ENCODE results near the gene CLN5.

Gene CLN5

GRCh38 chr13:77022341-77022740, 30.5 kb downstream of the CLN5 start:
- no peak for DNase-seq

DNA sequence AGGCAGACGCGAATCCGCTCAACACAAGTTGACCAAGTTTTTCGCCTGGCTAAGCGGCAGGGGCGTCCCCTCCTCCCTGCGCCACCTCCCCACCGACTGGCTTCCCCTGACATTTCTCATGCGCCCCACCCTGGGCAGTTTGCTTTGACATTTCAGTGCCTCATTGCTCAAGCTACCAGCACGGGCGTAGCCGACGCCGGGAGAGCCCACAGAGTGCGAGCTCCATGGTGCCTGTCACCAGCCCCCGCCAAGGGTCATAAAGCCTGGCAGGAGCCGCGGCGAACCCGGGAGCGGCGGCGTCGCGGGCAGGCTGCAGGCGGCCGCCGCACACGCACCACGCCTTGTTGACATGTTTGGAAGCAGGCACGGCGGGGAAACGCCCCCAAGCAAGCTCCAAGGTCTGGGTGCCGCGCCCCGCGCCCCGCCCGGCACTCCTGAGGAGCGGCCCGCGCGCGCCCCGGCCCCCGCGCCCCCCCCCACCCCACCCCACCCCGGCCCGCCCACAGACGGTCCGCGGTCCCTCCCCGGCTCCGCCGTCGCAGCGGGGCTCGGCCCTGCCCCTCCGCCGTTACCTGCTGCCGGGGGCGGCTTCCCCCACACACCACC, 34.5 kb downstream of the CLN5 start:
- DNase-seq = no peak

GRCh38 chr13:77026861-77027621, 35.2 kb downstream of the CLN5 start, which contains the start of gene FBXL3:
Gene FBXL3, minus strand, starts transcription at chr13:77027159. Its CDS starts 5,299 bp downstream, at chr13:77021860.
- DNase-seq = peak; percentile 65

DNA sequence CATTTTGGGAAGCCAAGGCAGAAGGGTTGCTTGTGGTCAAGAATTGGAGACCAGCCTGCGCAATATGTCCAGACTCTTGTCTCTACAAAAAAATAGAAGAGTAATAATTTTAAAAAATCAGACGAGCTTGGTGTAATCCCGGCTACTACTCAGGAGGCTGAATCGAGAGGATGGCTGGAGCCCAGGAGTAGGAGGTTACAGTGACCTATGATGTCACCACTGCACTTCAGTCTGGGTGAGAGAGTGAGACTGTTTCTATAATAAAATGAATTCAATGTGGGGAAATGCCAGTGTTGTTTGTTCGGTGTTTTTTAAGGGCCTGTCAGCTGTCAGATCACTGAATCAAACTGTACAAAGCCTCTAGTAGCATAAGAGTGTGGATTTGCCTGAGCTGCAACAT, 36.3 kb downstream of the CLN5 start:
- DNase-seq = no peak

- no peak for DNase-seq
Observed at GRCh38 chr13:77029436-77029835, 37.6 kb downstream of the CLN5 start.

GRCh38 chr13:77031656-77032243, 39.9 kb downstream of the CLN5 start:
- DNase-seq = no peak

DNA sequence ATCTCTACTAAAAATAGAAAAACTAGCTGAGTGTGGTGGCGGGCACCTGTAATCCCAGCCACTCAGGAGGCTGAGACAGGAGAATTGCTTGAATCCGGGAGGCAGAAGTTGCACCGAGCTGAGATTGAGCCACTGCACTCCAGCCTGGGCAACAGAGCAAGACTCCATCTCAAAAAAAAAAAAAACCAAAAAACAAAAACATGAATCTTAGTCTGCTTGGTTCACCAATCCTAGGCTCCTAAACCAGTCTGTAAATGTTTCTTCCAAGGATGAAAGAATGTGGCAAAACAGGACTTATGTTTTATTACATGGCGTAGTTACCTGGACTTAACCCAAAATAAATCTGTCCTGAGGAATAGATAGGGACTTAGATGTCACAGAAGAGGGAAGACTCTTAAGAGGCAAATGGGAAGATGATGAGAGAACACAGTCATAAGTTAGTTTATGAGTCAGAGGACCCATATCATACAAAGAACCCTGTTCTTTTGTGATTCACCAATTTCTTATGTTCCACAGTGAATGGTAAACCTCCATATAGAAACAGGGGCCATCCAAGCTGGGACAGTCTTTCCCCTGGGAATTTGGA, 41.9 kb downstream of the CLN5 start:
- DNase-seq = no peak

DNA sequence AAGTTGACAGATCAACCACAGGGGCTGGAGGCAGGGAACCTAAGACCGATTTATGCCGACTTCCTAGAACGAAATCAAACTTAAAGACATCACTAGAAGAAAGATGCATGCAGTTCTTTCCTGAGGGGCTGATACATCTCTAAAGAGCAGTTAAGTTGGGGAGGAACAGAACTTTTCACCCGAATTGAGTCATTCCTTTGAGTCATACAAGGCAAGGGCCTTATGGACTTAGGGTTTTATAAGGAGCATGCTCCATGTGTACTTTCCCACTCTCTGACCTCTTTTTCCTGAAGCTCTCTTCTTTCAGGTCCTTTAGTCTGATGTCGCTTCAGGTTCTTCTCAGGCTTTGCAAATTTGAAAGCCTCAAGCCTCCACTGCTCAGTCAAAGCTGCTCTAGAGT, 43.0 kb downstream of the CLN5 start:
- DNase-seq = no peak

DNA sequence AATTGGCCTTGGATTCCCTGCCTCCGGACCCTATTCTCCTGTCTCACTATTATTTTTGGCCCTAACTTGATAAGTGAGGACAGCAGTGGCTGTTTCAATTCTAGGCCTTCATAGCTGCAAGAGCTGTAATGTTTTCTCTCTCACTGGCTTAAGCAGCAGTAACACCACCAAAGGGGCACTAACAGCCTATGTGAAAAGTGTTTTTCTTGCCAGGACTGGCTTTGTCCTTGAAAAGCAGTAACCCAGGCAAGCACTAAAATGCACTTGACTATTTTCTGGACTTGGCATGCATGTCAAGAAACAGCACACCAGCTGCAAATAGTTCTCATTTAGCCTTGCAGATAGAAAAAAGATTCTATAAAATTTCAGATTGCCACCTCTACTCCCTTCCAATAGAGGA, 44.4 kb downstream of the CLN5 start:
- no peak for DNase-seq

DNA sequence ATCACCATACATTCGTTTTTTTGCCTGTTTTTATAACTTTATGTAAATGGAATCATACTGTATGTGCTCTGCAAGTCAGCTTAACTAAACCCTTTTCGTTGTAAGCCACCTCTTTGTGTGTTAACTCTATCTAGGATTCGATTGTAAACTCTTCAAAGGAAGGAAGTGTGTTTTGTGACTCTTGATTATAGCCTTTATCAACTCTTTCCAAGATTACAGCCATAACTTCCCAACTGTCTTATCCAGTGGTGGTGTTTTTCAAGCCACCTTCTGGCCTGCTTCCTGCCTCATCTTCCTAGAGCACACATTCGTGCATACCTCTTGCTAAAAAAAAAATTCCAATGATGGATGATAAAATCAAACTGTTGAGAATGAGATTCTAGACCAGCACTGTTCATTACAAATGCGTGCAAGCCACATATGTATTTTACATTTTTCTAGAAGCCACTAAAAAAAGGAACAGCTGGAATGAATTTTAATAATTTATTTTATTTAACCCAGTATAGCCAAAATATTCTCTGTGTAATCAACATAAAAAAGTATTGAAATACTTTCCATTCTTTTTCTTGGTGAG, 47.1 kb downstream of the CLN5 start:
- no peak for DNase-seq

- DNase-seq = no peak
Observed at GRCh38 chr13:77040076-77040475, 48.2 kb downstream of the CLN5 start.

- no peak for DNase-seq
Observed at GRCh38 chr13:77040835-77041234, 49.0 kb downstream of the CLN5 start.

DNA sequence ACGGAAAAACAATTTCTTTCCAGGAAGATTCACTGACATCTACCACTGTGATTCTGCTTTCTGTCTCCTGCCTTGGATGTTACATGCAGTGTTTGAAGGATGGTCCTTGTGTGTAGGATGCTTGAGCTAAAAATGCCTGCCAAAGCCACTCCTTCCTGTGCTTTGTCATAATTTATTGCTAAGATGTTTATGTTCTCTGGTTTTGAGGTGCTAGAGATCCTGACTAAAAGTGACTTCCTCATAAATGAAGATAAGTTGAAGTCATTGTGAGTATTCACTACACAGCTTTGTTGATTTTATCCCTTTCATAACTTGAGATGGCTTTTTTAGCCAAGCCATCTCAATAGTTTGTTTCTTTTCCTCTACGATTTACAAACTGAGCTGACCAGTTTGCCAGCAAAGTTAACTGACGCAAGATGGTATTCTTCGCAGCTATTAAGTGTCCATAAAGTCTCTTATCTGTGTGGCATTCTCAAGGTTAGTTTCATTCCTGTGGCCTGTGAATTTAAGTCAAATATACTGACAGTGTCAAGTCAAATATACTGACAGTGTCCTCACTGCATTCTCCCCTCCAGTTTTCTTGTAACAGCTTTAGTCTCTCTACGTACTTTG, 50.8 kb downstream of the CLN5 start:
- no peak for DNase-seq

GRCh38 chr13:77047649-77048343, 55.9 kb downstream of the CLN5 start:
- DNase-seq = no peak

DNA sequence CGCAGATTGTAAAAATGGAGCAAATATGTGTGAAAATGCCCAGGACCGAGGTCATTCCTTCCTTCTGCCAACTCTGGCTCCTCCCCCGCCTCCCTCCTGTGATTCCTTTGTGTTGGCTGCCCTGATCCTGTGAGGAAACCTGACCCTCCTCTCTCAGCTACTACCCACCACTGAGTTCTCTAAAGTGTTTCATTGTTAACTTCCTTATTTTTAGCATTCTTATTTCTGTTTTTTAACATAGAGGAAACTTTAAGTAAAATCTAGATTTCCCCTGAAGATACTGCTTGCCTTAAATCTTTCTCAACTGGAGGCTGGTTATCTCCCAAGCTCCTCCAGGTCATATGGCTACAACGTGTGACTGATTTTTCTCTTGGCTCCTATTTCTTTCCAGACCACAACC, 56.8 kb downstream of the CLN5 start:
- DNase-seq = no peak

DNA sequence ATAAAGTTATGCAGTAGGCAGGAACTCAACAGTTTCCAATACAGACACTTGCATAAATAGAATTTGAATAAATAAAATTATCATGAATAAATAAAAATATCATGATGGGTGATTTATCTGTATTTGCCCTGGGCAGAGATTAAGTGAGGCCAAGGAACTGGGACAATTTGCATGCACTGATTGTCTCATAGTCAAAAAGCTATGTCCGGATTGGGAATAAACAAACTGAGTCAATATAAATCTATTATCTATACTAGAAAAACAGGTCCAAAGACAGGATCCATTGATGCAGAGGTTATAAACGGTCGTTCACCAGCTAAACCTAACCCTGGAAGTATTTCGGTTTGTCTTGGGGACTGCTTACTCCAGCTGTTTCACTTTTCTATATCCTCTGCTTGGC, 61.3 kb downstream of the CLN5 start:
- no peak for DNase-seq
